Epidermal melanocyte (primary cell): ENCODE data around the gene CNTLN.
A peak's percentile ranks its signal among the peaks of the same experiment; 100 is the strongest.
"Not testable (repeated sequence)": the region's sequence is repeated elsewhere in the genome, so short reads cannot be mapped to it uniquely, and the experiment has no call there.

ENCODE experiments used
- DNase-seq: peaks from one replicate; pipeline ENCODE4 v3.0.0; 2011; ENCODE audit warnings: low spot score; ENCODE audit not compliant: insufficient read length

Gene CNTLN

DNA sequence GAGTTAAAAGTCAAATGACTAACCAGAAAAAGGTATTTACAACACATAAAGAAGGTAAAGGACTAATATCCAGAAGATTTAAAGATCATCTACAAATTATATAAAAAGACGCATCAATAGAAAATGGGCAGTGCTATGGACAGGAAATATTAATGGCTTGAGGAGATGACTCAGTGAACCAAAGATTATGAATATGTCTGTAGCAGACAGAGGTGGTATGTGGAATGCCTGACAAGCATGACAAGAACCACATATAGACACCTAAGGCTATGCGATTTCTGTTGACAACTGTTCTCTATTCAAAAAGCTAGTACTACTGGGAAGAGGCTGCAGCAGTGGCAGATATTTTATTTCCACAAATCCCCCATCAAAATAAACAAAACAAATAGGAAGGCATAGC, 267.0 kb downstream of the CNTLN start:
- no peak for DNase-seq

DNA sequence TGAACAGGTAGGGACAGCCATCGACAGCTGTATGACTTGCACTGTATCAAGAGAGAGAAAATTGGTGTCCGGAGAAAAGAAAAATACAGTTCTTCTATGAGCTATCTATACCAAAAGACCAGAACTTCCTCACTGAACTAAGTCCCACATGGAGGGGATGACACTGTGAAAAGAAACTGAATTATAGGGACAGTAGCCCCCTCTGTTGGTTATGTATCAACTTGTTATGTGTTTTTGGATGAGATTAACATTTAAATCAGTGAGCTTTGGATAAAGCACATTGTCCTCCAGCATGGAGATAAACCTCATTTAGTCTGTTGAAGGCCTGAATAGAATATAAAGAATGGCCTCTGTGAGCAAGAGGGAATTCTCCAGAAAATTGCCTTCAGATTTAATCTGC, 267.5 kb downstream of the CNTLN start:
- DNase-seq: no peak

DNA sequence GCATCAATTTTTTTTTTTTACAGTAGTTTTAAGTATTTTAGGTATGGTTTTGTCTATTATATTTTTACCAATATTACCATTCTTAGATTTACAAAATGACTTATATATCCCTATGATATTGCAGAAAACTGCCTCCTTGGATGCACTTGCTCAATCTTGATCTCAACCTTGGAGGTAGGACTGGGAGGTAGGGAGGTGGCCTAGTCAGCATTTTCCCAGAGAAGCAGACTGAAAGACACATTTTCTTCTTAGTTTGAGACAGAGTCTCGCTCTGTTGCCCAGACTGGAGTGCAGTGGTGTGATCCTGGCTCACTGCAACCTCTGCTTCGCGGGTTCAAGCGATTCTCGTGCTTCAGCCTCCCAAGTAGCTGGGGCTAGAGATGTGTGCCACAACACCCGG, 268.7 kb downstream of the CNTLN start:
- DNase-seq: no peak

DNA sequence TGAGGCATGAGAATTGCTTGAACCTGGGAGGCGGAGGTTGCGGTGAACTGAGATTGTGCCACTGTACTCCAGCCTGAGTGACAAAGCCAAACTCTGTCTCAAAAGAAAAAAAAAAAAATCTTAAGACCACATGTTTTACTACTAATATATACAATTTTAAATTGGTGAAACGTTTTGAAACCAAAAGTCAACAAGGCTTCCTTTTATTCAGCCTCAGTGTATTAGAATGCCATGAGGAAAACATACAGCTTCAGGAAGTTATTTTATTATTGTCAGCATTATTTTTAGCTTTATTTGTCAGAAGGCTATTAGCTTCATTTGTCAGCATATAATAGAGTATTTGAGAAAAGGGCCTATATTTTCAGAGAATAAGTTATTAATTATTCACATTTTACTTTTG, 280.1 kb downstream of the CNTLN start:
- DNase-seq: no peak

DNA sequence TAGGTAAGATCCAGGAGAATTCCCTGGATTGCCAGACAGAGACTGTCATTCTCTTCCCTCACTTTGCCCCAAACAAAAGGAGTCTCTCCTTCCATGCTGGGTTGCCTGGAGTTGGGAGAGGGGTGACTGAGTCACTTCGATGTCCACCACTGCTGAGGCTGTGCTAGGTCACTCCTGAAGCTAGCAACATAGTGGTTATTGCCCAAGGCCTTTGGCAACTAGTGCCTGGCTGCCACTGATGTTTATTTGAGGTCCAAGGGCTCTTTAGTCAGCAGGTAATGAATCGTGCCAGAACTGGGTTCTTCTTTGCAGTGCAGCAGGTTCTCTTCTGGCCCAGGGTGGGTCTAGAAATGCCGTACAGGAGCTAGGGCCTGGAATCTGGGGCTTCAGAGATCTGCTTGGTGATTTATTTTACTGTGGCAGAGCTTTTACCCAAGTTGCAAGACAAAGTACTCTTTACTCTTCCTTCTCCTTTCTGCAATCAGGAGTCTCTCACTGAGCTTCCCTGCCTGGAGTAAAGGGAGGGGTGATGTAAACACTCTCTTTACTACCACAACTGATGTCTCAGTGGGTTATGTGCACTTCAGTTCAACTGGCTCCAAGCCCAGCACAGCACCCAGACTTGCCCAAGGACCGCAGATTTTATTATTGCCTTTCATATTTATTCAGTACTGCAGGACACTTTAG, 288.3 kb downstream of the CNTLN start:
- DNase-seq: no peak

DNA sequence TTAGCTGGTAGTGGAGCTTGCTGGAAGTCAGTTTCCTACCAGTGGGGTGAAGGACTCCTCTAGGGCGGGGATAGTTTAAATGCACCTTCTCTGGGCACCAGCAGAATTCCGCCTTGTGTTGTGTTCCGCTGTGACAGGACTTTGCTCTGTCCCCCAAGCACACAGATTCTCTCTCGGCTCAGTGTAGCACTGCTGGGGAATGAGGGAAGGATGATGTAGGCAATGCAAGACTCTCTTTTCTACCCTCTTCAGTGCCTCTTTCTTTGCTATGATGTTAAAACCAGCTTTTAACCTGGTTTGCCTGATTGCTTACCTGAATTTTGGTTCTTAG, 288.8 kb downstream of the CNTLN start:
- DNase-seq: no peak

DNA sequence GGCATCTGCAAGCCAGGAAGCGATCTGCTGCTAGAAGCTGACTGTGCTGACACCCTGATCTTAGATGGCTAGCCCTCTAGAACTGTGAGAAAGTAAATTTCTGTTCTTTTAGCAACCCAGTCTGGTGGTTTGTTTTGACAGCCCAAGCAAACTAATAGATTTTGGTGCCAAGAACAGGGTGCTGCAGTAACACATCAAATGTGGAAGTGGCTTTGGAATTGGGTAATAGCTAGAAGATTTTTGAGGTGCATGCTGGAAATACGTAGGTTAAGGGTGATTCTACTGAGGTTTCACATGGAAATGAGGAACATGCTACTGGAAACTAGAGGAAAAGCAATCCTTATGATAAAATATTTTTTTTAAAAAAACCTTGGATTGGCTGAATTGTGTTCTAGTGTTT, 290.5 kb downstream of the CNTLN start:
- no peak for DNase-seq

DNA sequence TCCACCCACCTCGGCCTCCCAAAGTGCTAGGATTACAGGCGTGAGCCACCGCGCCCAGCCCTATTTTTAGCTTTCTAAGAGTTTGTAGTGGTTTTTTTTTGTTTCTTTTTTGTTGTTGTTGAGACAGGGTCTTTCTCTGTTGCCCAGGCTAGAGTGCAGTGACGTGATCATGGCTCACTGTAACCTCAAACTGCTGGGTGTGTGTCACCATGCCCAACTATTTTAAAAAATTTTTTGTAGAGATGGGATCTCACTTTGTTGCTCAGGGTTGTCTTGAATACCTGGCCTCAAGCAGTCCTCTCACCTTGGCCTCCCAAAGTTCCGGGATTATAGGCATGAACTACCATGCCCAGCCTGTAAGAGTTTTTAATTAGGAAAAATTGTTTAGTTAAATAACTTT, 298.7 kb downstream of the CNTLN start:
- no peak for DNase-seq

DNA sequence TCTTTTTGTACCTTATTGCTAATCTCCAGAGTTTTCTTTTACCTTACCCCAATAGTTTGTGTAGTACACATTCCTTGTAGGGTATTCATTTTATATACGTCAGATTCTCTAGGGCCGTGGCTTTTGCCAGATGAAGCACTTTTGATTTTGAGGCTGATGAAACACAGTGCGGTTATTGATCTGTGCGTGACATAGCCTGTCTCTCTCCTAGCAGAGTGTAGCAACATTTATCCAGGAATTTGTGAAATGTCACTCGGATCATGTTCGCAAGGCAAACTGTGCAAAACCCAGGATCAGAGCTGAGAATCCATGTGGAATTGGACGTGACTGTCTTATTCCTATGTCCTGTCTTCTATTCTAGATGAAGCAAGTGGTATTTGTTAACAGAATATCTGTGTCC, 302.0 kb downstream of the CNTLN start:
- no peak for DNase-seq

DNA sequence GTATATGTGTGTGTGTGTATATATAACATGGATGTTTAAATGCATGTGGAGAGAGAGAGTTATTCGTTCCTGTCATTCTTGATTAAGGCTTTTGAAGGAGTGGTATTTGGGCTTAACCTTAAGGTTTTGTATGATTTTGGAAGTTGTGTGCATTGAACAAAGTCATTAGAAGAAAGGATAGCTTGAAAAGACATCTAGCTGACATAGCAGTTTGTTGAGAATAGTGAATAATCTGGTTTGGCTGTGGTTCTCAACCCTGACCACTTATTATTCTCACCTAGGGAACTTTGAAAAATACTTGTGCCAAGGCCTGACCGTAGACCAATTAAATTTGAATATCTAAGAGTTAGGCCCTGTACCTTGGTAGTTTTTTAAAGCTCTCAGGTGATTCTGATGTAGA, 303.0 kb downstream of the CNTLN start:
- DNase-seq: no peak

DNA sequence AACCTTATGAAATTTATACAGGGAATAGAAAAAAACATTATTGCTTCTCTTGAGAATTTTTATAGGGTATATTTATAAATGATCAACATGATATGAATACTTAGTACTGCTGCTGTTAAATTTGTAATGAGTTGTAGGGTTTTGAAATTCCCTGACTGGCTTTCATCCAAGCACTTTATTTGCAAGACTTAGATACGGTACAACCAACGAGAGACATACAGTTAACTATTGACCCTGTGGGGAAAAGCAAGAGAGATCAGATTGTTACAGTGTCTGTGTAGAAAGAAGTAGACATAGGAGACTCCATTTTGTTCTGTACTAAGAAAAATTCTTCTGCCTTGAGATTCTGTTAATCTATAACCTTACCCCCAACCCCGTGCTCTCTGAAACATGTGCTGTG, 310.3 kb downstream of the CNTLN start:
- not testable (repeated sequence) for DNase-seq

DNA sequence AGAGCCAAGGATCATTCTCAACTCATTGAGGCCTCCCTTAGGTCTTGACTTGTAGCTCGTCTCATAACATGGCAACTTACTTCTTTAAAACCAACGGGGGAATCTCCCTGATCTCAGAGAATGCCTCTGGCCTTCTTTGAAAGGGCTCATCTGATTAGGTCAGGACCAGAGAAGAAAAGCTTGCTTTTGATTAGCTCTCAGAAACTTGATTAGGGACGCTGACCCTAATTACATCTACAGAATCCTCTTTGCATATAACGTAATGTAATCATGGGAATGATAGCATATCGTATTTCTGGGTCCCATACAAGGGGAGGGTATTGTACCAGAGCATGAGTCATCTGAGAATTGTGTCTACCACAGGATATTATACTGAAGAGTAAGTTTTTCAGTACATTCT, 318.9 kb downstream of the CNTLN start:
- DNase-seq: no peak

DNA sequence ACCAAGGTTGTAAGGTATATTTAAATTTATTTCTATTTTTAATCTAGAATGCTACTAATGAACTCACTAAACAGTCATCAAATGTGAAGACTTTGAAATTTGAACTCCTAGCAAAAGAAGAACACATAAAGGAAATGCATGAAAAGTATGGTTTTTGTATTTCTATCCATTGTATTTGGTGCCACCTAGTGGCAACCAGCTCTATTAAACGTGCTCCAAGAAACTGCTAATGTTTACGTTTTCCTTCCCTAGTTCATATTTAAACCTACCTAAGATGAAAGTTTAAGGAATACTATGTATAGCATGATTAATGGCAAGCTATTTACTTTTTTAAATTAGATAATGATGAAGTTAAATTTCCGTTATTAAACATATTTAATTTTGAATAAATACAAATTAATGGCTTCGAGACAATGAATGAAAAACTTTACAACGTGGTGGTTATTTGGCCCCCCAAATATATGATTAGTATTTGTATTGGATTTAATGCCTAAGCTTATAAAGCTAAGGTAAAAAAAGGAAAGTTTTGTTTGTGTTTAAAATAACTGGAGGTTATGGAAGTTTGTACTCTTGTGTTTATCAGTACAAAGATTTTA, 328.1 kb downstream of the CNTLN start:
- DNase-seq: peak; percentile 27

DNA sequence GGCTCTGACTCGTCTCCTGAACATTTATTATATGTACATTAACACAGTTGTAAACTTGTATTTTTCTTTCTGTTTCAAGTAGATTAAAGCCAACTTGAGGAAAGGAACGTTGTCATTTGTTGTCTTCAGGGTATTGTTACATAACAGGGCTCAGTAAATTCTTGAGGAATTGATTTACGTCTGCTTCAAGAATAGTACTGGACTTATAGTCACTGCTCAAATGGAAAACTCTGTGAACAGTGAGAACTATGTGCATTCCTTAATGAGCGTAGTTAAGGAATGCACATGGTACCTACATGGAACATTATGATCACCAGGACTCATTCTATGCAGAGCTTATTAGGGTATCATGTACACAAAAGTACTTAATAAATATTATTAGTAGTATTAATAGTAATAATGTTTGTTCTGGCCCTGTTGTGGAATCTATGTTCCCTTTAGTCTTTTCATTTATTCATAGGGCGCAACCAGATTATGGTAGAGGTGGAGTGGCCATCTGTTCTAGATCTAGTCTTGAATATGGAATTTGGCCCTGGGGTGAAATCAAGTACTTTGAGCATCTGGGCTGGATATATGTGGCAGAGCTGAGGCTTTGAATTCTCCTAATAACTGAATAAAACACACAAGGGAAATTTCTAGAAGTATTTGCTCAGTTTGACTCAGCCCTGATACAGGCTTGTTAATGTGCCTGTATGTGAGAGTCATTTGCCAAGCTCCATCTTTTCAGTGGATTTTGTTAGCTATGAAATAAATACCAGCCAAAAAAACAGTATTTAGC, 335.4 kb downstream of the CNTLN start:
- no peak for DNase-seq

DNA sequence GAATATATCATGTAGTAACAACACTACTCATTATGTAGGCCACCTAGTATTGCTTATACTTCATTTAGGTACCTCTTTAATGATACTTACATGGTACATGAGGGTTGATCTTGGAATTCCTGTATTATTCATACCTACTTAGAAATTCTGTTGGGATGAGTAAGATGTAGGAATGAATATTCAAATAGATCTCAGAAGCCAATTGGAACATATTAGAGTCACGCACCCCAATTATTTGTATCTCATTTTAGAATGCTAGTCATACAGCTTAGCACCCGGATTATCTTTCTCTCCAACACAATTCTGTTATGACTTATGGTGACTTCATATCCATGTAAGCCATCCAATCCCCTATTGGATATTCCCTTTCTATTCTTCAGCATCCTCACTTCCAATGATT, 337.3 kb downstream of the CNTLN start:
- DNase-seq: no peak

DNA sequence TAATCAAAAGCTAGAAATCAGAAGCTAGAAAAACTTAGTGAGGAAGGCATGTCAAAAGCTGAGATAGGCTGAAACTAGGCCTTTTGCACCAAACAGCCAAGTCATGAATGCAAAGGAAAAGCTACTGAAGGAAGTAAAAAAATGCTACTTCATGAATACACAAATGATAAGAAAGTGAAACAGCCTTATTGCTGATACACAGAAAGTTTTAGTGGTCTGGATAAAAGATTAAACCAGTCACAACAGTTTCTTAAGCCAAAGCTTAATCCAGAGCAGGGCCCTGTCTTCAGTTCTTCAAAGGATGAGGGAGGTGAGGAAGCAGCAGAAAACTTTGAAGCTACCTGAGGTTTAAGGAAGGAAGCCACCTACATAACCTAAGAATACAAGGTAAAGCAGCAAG, 341.6 kb downstream of the CNTLN start:
- no peak for DNase-seq

DNA sequence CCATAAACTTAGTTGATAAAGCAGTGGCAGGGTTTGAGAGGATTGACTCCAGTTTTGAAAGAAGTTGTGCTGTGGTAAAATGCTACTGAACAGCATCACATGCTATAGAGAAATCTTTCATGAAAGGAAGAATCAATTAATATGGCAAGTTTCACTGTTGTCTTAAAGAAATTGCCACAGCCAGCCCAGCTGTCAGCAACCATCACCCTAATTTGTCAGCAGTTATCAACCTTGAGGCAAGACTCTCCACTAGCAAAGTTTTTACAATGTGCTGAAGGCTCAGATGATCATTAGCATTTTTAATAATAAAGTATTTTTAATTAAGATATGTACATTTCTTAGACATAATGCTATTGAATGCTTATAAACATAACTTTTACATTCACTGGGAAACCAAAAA, 343.0 kb downstream of the CNTLN start:
- DNase-seq: no peak

DNA sequence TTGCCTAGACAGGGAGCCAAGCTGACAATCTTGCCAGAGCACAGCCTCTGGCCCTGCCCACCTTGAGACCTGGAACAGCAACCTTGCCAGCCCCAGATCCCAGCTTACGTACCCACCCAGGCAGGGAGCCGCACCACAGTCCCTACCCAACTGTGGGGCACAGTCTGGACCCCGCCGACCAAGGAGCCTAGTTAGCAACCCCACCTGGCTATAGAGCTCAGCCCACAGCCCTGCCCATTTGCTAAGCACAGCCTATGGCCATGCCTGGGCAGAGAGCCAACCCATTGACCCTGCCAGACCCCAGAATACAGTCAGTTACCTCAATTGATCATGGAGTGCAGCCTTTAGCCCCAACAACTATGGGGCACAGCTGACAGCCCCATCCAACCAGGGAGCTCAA, 346.1 kb downstream of the CNTLN start:
- DNase-seq: no peak

DNA sequence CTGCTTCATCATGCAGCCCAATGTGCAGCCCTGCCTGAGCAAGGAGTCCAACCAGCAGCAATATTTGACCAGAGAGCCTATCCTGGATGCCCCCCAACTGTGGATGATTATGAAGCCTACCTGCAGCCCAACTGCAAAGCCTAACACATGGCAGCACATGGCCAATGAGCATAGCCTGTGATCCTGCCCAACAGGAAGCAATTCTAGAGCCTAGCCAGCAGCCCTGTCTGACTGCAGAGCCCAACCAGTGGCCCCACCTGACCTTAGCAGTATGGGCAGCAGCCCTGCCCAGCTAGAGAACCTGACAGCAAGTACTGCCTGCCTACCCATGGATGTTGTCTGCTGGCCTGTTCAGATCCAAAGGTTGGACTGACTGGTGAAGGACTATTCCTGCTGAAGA, 346.7 kb downstream of the CNTLN start:
- DNase-seq: no peak

DNA sequence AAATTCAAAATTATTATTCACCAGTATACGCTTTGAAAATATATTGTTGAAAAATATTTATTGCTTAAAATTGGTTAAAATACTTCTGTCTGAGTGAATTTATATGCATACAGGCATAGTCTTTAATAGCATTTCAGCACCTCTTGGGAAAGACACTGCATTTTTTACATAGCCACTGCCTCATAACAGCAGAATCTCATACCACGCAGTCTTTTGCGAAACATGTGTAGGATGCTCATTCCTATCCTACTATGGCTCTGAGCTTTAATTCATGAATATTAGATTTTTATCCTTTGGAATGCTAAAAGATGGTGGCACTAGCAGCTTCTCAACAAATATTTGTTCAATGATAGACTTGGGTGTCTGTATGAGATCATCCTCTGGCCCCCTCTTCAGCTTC, 350.1 kb downstream of the CNTLN start:
- no peak for DNase-seq

DNA sequence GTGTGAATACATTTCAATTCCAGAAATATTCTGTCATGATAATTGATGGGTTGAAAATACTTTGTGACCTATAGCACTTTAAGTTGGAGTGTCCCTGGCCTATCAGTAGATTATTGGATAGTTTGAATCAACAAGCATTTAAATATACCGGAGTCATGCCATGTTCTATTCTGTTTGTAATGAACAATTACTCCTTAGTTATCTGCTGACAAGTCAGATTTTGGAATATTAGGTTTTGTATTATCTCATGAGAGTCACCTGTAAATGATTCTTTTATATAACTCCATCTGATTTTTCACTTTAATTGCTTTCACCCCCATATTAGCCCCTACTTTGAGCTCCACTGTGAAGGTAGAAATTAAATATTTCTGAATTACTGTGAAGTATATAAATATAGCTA, 351.6 kb downstream of the CNTLN start:
- no peak for DNase-seq

DNA sequence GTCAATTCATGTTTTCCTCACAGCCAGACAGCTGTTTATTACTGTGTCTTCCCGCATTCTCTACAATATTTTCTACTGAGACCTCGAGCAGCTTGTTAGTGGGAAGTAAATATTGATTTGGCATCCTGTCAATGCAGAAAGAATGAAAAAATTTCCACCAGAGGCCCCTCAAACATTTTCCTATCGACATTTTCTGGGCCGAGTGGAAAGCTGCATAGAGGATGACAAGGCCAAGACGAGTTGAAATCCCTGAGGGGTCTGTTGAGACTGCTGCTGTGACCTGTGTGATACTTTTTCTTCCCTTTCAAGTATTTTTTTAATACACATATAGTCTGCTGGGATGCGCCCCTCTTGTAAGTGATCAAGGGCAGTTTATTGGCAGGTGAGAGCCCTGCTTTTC, 352.6 kb downstream of the CNTLN start:
- no peak for DNase-seq

DNA sequence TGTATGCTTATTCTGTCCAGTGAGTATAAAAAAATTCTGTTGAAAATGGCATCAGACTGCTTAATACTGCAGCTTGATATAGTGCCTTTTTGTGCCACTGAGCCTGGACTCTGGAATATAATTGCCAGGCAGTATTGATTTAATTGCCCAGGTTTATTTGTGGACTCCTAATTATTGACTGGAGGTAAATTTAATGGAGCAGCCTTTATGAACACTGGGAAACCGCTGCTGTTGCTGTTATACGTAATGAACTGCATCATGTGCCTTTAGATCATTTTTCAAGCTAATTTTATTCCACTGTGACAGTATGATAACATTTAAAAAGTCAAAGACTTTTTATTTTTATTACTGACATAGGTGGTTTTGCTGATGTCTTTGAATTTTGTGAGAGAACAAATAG, 353.8 kb downstream of the CNTLN start:
- DNase-seq: no peak
